GM19239 (cell line): ENCODE measurements around the gene GART.

Experiments
- DNase-seq: peaks from one replicate; pipeline ENCODE4 v3.0.0; 2011; ENCODE audit warnings: low spot score; ENCODE audit not compliant: insufficient read length
- FAIRE-seq: peaks from 2 replicates; lab custom pipeline; 2011; peaks lifted over from hg19 to GRCh38; lab: Jason Lieb, UNC

Gene GART

GRCh38 chr21:33554236-33554981, 12.5 kb upstream of the GART start:
- FAIRE-seq (no peak), DNase-seq (no peak)

DNA sequence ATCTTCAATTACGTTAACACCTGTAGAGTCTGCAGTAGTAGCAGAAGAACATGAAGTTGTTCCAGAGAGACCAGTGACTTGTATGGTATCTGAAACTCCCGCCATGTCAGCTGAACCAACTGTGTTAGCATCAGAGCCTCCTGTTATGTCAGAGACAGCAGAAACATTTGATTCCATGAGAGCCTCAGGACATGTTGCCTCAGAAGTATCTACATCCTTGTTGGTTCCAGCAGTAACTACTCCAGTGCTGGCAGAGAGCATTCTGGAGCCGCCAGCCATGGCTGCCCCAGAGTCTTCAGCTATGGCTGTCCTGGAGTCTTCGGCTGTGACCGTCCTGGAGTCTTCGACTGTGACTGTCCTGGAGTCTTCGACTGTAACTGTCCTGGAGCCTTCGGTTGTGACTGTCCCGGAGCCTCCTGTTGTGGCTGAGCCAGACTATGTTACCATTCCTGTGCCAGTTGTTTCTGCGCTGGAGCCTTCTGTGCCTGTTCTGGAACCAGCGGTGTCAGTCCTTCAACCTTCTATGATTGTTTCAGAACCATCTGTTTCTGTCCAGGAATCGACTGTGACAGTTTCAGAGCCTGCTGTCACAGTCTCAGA, 11.2 kb upstream of the GART start:
- DNase-seq (no peak), FAIRE-seq (no peak)

DNA sequence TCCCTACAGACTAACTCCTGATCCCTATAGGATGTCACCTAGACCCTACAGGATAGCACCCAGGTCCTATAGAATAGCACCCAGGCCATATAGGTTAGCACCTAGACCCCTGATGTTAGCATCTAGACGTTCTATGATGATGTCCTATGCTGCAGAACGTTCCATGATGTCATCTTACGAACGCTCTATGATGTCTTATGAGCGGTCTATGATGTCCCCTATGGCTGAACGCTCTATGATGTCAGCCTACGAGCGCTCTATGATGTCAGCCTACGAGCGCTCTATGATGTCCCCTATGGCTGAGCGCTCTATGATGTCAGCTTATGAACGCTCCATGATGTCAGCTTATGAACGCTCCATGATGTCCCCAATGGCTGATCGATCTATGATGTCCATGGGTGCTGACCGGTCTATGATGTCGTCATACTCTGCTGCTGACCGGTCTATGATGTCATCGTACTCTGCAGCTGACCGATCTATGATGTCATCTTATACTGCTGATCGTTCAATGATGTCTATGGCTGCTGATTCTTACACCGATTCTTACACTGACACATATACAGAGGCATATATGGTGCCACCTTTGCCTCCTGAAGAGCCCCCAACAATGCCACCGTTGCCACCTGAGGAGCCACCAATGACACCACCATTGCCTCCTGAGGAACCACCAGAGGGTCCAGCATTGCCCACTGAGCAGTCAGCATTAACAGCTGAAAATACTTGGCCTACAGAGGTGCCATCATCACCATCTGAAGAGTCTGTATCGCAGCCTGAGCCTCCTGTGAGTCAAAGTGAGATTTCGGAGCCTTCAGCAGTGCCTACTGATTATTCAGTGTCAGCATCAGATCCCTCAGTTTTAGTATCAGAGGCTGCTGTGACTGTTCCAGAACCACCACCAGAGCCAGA, 10.4 kb upstream of the GART start:
- DNase-seq (no peak), FAIRE-seq (no peak)

- no peak for FAIRE-seq
- no peak for DNase-seq
These were observed 9.7 kb upstream of the GART start for GRCh38 chr21:33551664-33552063.

GRCh38 chr21:33550772-33551660, 9.1 kb upstream of the GART start:
- FAIRE-seq = no peak

GRCh38 chr21:33549848-33550771, 8.2 kb upstream of the GART start:
- FAIRE-seq (no peak), DNase-seq (no peak)

More at GRCh38 chr21:33550772-33551660, 9.1 kb upstream of the GART start:
- no peak for DNase-seq

DNA sequence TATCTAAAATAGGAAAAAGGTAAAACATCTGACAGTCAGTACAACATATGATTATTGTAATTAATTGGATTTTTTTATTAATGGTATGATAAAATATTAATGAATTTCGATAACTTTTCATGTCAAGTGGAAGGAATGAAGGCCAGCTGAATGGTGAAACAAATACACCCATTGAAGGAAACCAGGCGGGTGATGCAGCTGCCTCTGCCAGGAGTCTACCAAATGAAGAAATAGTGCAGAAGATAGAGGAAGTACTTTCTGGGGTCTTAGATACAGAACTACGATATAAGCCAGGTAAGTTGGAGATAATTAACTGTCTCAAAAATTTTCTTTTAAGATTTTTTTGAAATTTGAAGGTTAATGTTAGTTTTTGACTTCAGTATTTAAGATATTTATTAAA, 4.2 kb upstream of the GART start:
- FAIRE-seq (no peak), DNase-seq (no peak)

DNA sequence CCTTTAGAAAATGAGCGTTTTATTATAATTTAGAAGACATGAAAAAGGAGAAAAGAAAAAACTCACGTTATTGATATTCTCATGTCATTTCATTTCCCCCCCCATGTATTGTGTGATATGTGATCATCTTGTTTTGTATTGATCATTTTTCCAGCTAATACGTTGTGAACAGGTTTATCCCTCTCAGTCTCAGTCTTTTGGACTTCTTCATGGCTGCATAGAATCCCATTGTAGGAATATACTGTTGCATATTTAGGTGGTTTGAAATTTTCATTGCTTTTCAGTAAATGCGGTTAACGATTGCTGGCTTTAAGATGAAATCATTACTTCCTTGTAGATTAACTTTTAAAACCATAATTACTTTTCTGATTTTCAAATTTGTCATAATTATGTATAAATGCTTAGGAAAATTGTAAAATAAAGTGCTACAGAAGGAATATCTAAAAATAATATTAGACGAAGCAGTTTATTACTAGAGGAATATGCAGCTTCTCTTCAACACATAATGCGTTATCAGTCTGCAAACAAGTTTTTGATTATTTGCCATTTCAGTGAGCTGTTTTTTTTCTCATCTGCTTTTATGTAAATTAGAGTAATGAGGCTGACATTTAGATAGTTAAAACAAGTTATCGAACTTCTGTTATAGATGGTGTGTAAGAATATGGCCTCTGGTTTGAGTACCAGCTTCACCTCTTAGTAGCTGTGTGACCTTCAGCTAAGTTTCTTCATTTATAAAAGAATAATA, 2.7 kb upstream of the GART start:
- FAIRE-seq (no peak), DNase-seq (no peak)

GRCh38 chr21:33543505-33544129, 1.7 kb upstream of the GART start:
- DNase-seq (no peak), FAIRE-seq (peak; percentile 86)

- peak; percentile 99 for FAIRE-seq
- DNase-seq = peak; percentile 81
These were observed 955 bp upstream of the GART start, which contains the start of gene SON for GRCh38 chr21:33542640-33543504. Gene SON, plus strand, starts transcription at chr21:33543038. Its CDS starts 55 bp downstream, at chr21:33543093.

DNA sequence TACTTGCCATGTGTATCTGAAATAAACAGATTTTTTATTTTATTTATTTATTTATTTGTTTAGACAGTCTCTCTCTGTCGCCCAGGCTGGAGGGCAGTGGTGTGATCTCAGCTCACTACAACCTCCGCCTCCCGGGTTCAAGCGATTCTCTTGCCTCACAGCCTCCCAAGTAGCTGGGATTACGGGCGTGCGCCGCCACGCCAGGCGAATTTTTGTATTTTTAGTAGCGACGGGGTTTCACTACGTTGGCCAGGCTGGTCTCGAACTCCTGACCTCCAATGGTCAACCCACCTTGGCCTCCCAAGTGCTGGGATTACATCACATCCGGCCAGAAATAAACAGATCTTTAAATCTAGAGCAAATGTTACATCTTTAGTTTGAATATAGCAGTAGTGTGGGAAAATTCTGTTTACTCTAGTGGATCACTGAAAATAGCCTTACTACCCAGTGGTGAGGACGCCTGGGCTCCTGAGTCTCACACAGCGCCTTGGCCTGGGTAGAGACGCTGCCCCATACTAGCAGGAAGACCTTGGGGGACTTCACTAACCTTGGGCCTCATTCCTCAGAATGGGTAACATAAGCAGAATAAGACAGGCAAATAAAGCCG, 709 bp downstream of the GART start:
- FAIRE-seq = peak; percentile 74

GRCh38 chr21:33540711-33541104, 1.2 kb downstream of the GART start:
- no peak for FAIRE-seq
- no peak for DNase-seq

More for the DNA sequence above, 709 bp downstream of the GART start:
- DNase-seq = no peak

GRCh38 chr21:33539616-33540015, 2.3 kb downstream of the GART start:
- no peak for FAIRE-seq
- no peak for DNase-seq

- no peak for DNase-seq
- FAIRE-seq = no peak
These were observed 4.7 kb downstream of the GART start for GRCh38 chr21:33537212-33537611.

GRCh38 chr21:33531007-33531406, 10.9 kb downstream of the GART start:
- FAIRE-seq (no peak), DNase-seq (no peak)

- no peak for DNase-seq
- FAIRE-seq = no peak
These were observed 19.0 kb downstream of the GART start for GRCh38 chr21:33522953-33523349.
